ENCODE results near the gene ARHGAP28. TPM values are rescaled to one million over a fixed set of nuclear protein-coding genes. Genes with fewer than 3 reads are reported as not detected.

Gene ARHGAP28
- total RNA-seq, 3 donors from 2014 or later (not counting 1 experiment from before 2014, with no cell fraction given), result not detected

DNA sequence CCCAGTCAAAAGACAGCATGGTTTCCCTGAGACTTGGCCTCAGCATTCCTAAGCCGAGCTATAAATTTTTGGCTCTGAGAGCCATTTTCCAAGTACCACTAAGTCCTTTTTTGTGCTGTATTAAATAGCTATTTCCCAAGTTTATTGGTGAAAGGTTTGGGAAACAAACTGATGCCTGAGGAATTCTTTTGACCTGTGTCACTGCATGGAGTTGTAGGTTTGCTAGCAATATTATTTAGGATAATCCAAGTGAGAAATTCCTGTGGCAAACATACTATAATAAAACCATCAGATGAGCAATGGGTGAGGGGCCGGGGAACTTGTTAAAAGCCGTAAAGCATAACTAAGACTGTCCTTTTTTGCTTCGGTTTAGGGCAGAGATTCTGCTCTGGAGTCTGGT, 28.4 kb downstream of the ARHGAP28 start:
- Mint-ChIP-seq H3K9me3 (peaks cover 2 to 5% of the 10 kb centered on the region in 2 donors), H3K27me3 (ENCODE audit: low read depth in 2 of 2) (no peaks in the 10 kb centered on the region), H3K27ac (no peak overlapping the region), H3K36me3 (no peaks in the 10 kb centered on the region), H3K4me3 (no peak overlapping the region), H3K4me1 (no peaks in the 10 kb centered on the region)
- 90% methylated on average over 4 of the region's 4 CpGs for WGBS (ENCODE audit: insufficient coverage)
- Histone ChIP-seq H3K9me3 (ENCODE audit: control insufficient read depth, insufficient read depth, low read length) (no peaks in the 10 kb centered on the region), H3K4me1 (ENCODE audit: control insufficient read depth, insufficient read depth, low read length) (no peaks in the 10 kb centered on the region), H3K4me3 (ENCODE audit: low read length) (no peak overlapping the region), H3K36me3 (ENCODE audit: control insufficient read depth, insufficient read depth, low read length) (no peaks in the 10 kb centered on the region), H3K27me3 (ENCODE audit: control insufficient read depth, insufficient read depth, low read length) (no peaks in the 10 kb centered on the region), H3K27ac (ENCODE audit: low read length) (no peak overlapping the region)
- TF ChIP-seq, protein P1, sequence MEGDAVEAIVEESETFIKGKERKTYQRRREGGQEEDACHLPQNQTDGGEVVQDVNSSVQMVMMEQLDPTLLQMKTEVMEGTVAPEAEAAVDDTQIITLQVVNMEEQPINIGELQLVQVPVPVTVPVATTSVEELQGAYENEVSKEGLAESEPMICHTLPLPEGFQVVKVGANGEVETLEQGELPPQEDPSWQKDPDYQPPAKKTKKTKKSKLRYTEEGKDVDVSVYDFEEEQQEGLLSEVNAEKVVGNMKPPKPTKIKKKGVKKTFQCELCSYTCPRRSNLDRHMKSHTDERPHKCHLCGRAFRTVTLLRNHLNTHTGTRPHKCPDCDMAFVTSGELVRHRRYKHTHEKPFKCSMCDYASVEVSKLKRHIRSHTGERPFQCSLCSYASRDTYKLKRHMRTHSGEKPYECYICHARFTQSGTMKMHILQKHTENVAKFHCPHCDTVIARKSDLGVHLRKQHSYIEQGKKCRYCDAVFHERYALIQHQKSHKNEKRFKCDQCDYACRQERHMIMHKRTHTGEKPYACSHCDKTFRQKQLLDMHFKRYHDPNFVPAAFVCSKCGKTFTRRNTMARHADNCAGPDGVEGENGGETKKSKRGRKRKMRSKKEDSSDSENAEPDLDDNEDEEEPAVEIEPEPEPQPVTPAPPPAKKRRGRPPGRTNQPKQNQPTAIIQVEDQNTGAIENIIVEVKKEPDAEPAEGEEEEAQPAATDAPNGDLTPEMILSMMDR (IDR thresholded peaks at IDR 0.05), result no peak
- intact Hi-C loops (cut with micrococcal nuclease), result no loop called here
- no peak for ATAC-seq
- DNase-seq, result no peak

DNA sequence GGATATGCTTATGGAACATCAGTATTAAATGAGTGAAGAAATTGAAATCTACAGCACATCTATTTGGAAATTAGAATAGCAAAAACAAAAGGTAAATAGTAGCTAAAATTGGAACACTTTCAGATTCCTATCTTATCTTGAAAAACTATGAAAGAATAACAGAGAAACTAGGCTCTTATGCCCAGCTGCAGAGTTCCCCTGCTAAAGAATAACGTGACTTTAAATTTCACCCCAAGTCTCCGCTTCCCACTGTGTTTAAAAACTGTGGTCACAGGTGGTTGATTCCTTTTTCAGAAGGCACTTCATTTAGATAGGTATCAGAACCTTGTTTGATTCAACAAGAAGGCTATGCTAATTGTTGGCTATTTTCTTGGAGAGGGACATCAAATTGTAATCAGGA, 30.1 kb downstream of the ARHGAP28 start:
- intact Hi-C loops (cut with micrococcal nuclease), result no loop called here

DNA sequence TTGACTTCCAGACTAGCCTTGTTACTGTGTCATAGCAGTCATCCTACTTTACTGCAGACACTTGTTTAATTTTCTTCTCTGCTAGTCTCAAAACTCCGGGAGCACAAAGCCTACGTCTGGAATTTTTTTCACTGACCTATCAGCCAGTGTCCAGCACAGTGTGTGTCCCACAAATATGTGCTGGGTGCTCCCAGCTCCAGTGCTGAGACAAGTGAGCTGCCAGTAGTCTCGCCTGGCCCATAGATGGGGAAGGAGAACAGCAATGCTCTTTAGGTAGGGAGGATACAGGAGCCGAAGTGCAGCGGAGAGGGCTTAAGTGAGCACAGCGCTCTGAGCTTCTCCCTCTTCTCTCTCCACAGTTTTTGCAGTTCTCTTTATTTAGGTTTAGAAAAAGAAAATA, 34.0 kb downstream of the ARHGAP28 start:
- H3K27me3 Mint-ChIP-seq (ENCODE audit: low read depth in 2 of 2), result no peaks in the 10 kb centered on the region
- Histone ChIP-seq H3K36me3 (ENCODE audit: control insufficient read depth, insufficient read depth, low read length) (no peaks in the 10 kb centered on the region), H3K4me3 (ENCODE audit: low read length) (no peak overlapping the region), H3K4me1 (ENCODE audit: control insufficient read depth, insufficient read depth, low read length) (no peaks in the 10 kb centered on the region), H3K27ac (ENCODE audit: low read length) (no peak overlapping the region), H3K9me3 (ENCODE audit: control insufficient read depth, insufficient read depth, low read length) (no peaks in the 10 kb centered on the region), H3K27me3 (ENCODE audit: control insufficient read depth, insufficient read depth, low read length) (no peaks in the 10 kb centered on the region)
- H3K4me1 Mint-ChIP-seq, result no peaks in the 10 kb centered on the region
- WGBS (ENCODE audit: insufficient coverage), result 89% methylated on average over 4 of the region's 6 CpGs
- DNase-seq (no peak), ATAC-seq (no peak)
- TF ChIP-seq, protein P1 (IDR thresholded peaks at IDR 0.05), result no peak
- H3K36me3 Mint-ChIP-seq, result no peaks in the 10 kb centered on the region
- H3K27ac Mint-ChIP-seq, result no peak overlapping the region
- H3K9me3 Mint-ChIP-seq, result peaks cover 6 to 7% of the 10 kb centered on the region in 2 donors
- H3K4me3 Mint-ChIP-seq, result no peak overlapping the region
- intact Hi-C loops (cut with micrococcal nuclease), result no loop called here

More for the DNA sequence above, 30.1 kb downstream of the ARHGAP28 start:
- H3K27me3 ChIP-seq (ENCODE audit: control insufficient read depth, insufficient read depth, low read length), result no peaks in the 10 kb centered on the region
- H3K9me3 ChIP-seq (ENCODE audit: control insufficient read depth, insufficient read depth, low read length), result no peaks in the 10 kb centered on the region
- no peak overlapping the region for H3K4me3 ChIP-seq (ENCODE audit: low read length)
- DNase-seq (no peak), ATAC-seq (no peak)
- H3K36me3 Mint-ChIP-seq, result no peaks in the 10 kb centered on the region
- no peak overlapping the region for H3K4me3 Mint-ChIP-seq
- peaks cover 2 to 3% of the 10 kb centered on the region in 2 donors for H3K9me3 Mint-ChIP-seq
- H3K36me3 ChIP-seq (ENCODE audit: control insufficient read depth, insufficient read depth, low read length), result no peaks in the 10 kb centered on the region
- WGBS (ENCODE audit: insufficient coverage), result 59% methylated on average over 2 of the region's 2 CpGs
- H3K4me1 Mint-ChIP-seq, result no peaks in the 10 kb centered on the region
- no peaks in the 10 kb centered on the region for H3K27me3 Mint-ChIP-seq (ENCODE audit: low read depth in 2 of 2)
- TF ChIP-seq, protein P1 (IDR thresholded peaks at IDR 0.05), result no peak
- H3K27ac ChIP-seq (ENCODE audit: low read length), result no peak overlapping the region
- no peaks in the 10 kb centered on the region for H3K4me1 ChIP-seq (ENCODE audit: control insufficient read depth, insufficient read depth, low read length)
- no peak overlapping the region for H3K27ac Mint-ChIP-seq

- Mint-ChIP-seq H3K27ac (no peak overlapping the region), H3K27me3 (ENCODE audit: low read depth in 2 of 2) (no peaks in the 10 kb centered on the region), H3K4me1 (no peaks in the 10 kb centered on the region), H3K9me3 (peaks cover 6 to 7% of the 10 kb centered on the region in 2 donors), H3K4me3 (no peak overlapping the region), H3K36me3 (no peaks in the 10 kb centered on the region)
- intact Hi-C loops (cut with micrococcal nuclease), result no loop called here
- DNase-seq, result no peak
- Histone ChIP-seq H3K4me1 (ENCODE audit: control insufficient read depth, insufficient read depth, low read length) (no peaks in the 10 kb centered on the region), H3K4me3 (ENCODE audit: low read length) (no peak overlapping the region), H3K36me3 (ENCODE audit: control insufficient read depth, insufficient read depth, low read length) (no peaks in the 10 kb centered on the region), H3K27me3 (ENCODE audit: control insufficient read depth, insufficient read depth, low read length) (no peaks in the 10 kb centered on the region), H3K27ac (ENCODE audit: low read length) (no peak overlapping the region), H3K9me3 (ENCODE audit: control insufficient read depth, insufficient read depth, low read length) (no peaks in the 10 kb centered on the region)
- TF ChIP-seq, protein P1 (IDR thresholded peaks at IDR 0.05), result no peak
- ATAC-seq, result no peak
- 85% methylated on average over 3 of the region's 3 CpGs for WGBS (ENCODE audit: insufficient coverage)
These were observed 34.9 kb downstream of the ARHGAP28 start for GRCh38 chr18:6764382-6764781.

All from natural killer cell (primary cell).